Right forelimb (tissue), 1 donor: ENCODE data around the gene ROBO1.
"Not testable (repeated sequence)": the region's sequence is repeated elsewhere in the genome, so short reads cannot be mapped to it uniquely, and the experiment has no call there.

Source experiments
- DNase-seq: peaks from one replicate; pipeline ENCODE4 v3.0.0-alpha.2; 2018

ROBO1 gene

GRCh38 chr3:78762121-78762520, 1005.7 kb downstream of the ROBO1 start:
- DNase-seq: no peak

GRCh38 chr3:78761126-78761525, 1006.7 kb downstream of the ROBO1 start:
- DNase-seq: no peak

GRCh38 chr3:78757731-78758130, 1010.1 kb downstream of the ROBO1 start:
- DNase-seq: no peak

- DNase-seq: no peak
These were observed 1013.6 kb downstream of the ROBO1 start for GRCh38 chr3:78754066-78754743.

- DNase-seq: no peak
These were observed 1016.5 kb downstream of the ROBO1 start for GRCh38 chr3:78751266-78751665.

- not testable (repeated sequence) for DNase-seq
These were observed 1017.5 kb downstream of the ROBO1 start for GRCh38 chr3:78750291-78750690.

- DNase-seq: no peak
These were observed 1018.7 kb downstream of the ROBO1 start for GRCh38 chr3:78749056-78749455.

GRCh38 chr3:78745847-78746246, 1022.0 kb downstream of the ROBO1 start:
- no peak for DNase-seq

- DNase-seq: no peak
These were observed 1025.3 kb downstream of the ROBO1 start for GRCh38 chr3:78742491-78742890.

GRCh38 chr3:78742041-78742440, 1025.8 kb downstream of the ROBO1 start:
- no peak for DNase-seq

GRCh38 chr3:78741066-78741645, 1026.6 kb downstream of the ROBO1 start:
- DNase-seq: no peak

- DNase-seq: no peak
These were observed 1029.0 kb downstream of the ROBO1 start for GRCh38 chr3:78738833-78739232.

- no peak for DNase-seq
These were observed 1029.8 kb downstream of the ROBO1 start for GRCh38 chr3:78737988-78738387.

GRCh38 chr3:78736863-78737262, 1030.9 kb downstream of the ROBO1 start:
- DNase-seq: no peak

- no peak for DNase-seq
These were observed 1033.7 kb downstream of the ROBO1 start for GRCh38 chr3:78734048-78734637.

- DNase-seq: no peak
These were observed 1034.9 kb downstream of the ROBO1 start for GRCh38 chr3:78732893-78733292.

GRCh38 chr3:78732471-78732870, 1035.3 kb downstream of the ROBO1 start:
- DNase-seq: no peak

GRCh38 chr3:78729946-78730345, 1037.9 kb downstream of the ROBO1 start:
- DNase-seq: no peak

GRCh38 chr3:78728406-78729145, 1039.2 kb downstream of the ROBO1 start:
- peak; percentile 67 for DNase-seq

- DNase-seq: no peak
These were observed 1041.3 kb downstream of the ROBO1 start for GRCh38 chr3:78726545-78726944.

- no peak for DNase-seq
These were observed 1042.0 kb downstream of the ROBO1 start for GRCh38 chr3:78725703-78726246.

GRCh38 chr3:78724859-78725258, 1042.9 kb downstream of the ROBO1 start:
- no peak for DNase-seq

- DNase-seq: not testable (repeated sequence)
These were observed 1043.4 kb downstream of the ROBO1 start for GRCh38 chr3:78724364-78724763.
